ENCODE results near the gene POLR2L. TPM values are rescaled to one million over a fixed set of nuclear protein-coding genes. Genes with fewer than 3 reads are reported as not detected.

The POLR2L gene
- total and polyA plus RNA-seq, 2 of the 13 experiments (the other 11 are each of a cell fraction or from before 2014, with no cell fraction given) = 104 to 114 TPM

GRCh38 chr11:866481-866880, 24.2 kb upstream of the POLR2L start:
- FAIRE-seq = no peak
- Histone ChIP-seq H4K20me1 (ENCODE audit: insufficient read depth, low read length) (no peaks in the 10 kb centered on the region), H3K4me1 (ENCODE audit: insufficient read depth, low read length) (0 out of 2 replicates have a peak, but pooled peaks cover 8% of the 10 kb centered on the region), H2AFZ (ENCODE audit: low read length) (no peak overlapping the region), H3K9me3 (ENCODE audit: low read length) (no peaks in the 10 kb centered on the region), H3K36me3 (replicated peaks in 1 of 2; ENCODE audit: control insufficient read depth in 1 of 2, insufficient read depth in 2 of 2, low read length in 2 of 2) (peaks cover 3 to 6% of the 10 kb centered on the region in 2 experiments; a peak in 2 of 5 replicates), H3K79me2 (ENCODE audit: insufficient read depth, low read length) (no peaks in the 10 kb centered on the region), H3K9ac (ENCODE audit: insufficient read depth, low read depth, low read length) (no peak overlapping the region), H3K4me3 (replicated peaks in 1 of 3; ENCODE audit: insufficient read depth in 1 of 3, low read depth in 2 of 3, low read length in 3 of 3) (no peak overlapping the region), H3K4me2 (ENCODE audit: low read depth, low read length) (no peak overlapping the region), H3K27ac (ENCODE audit: extremely low read length, insufficient read depth, low read length) (no peak overlapping the region), H3K27me3 (ENCODE audit: control insufficient read depth in 1 of 2, insufficient read depth in 2 of 2, low read length in 2 of 2) (no peaks in the 10 kb centered on the region)
- no peak for DNase-seq (ENCODE audit: low spot score)
- ChIA-PET POLR2A (no interaction called here), CTCF (ENCODE audit: low intra/inter-chr PET ratio, low total read pairs) (no interaction called here)
- in situ Hi-C loops (cut with HindIII; ENCODE audit: extremely low pct_ligation_motif_present, low pct_unique_long_range_greater_than_20kb) = no loop called here
- 99% methylated on average over 12 of the region's 14 CpGs for WGBS (ENCODE audit: low lambda C conversion rate)
- intact Hi-C loops (cut with micrococcal nuclease; ENCODE audit: unreplicated experiment) = no loop called here
- BruUV-seq (replicated peaks) = no TSS peak
- peak; percentile 1; the same call in 1 of the 3 replicates for ATAC-seq
- TF ChIP-seq KLF9 (CRISPR knock-in tag; IDR thresholded peaks at IDR 0.05; ENCODE audit: low read depth) = no peak
- TF ChIP-seq AGO1 (IDR thresholded peaks at IDR 0.05; ENCODE audit: low read depth, low read length, poor library complexity, severe bottlenecking) = peak; percentile 59
- no peak for TF ChIP-seq ARID2 (CRISPR knock-in tag; IDR thresholded peaks at IDR 0.05; ENCODE audit: borderline replicate concordance)
- TF ChIP-seq BCL3 (CRISPR knock-in tag; IDR thresholded peaks at IDR 0.05) = no peak
- no peak for TF ChIP-seq ZNF556 (CRISPR knock-in tag; IDR thresholded peaks at IDR 0.05; ENCODE audit: borderline replicate concordance)
- TF ChIP-seq ZNF207 (IDR thresholded peaks at IDR 0.05; ENCODE audit: borderline replicate concordance) = no peak
- TF ChIP-seq ZNF773 (CRISPR knock-in tag; IDR thresholded peaks at IDR 0.05; ENCODE audit: borderline replicate concordance) = no peak
- peak; percentile 76 for TF ChIP-seq RBM22 (optimal IDR thresholded peaks at IDR 0.05; ENCODE audit: low read length)
- no peak for TF ChIP-seq ZNF703 (CRISPR knock-in tag; IDR thresholded peaks at IDR 0.05; ENCODE audit: borderline replicate concordance)
- TF ChIP-seq DNMT1 (CRISPR knock-in tag; IDR thresholded peaks at IDR 0.05) = no peak
- TF ChIP-seq STAT5B (CRISPR knock-in tag; IDR thresholded peaks at IDR 0.05) = no peak
- TF ChIP-seq ZNF143 (CRISPR knock-in tag; IDR thresholded peaks at IDR 0.05) = no peak
- no peak for TF ChIP-seq TOPORS (CRISPR knock-in tag; IDR thresholded peaks at IDR 0.05)
- TF ChIP-seq AGO2 (optimal IDR thresholded peaks at IDR 0.05; ENCODE audit: low read depth, low read length) = peak; percentile 57
- no peak for TF ChIP-seq AKNA (CRISPR knock-in tag; IDR thresholded peaks at IDR 0.05; ENCODE audit: borderline replicate concordance)
- TF ChIP-seq POLR2A (IDR thresholded peaks at IDR 0.05; ENCODE audit: insufficient read depth in 1 of 2, low read depth in 2 of 2, low read length in 2 of 2) = 0 out of 4 replicates have a peak, but pooled peaks of 1 of the 2 experiments have one; percentile 28
- no peak for TF ChIP-seq KDM1A (CRISPR knock-in tag; IDR thresholded peaks at IDR 0.05)
- TF ChIP-seq ZKSCAN1 (IDR thresholded peaks at IDR 0.05; ENCODE audit: low read length) = 0 out of 2 replicates have a peak, but pooled peaks have one; percentile 18
